Activated B cell treated with CpG ODN at 0.5 μM for 24 hours (primary cell): ENCODE data around the gene RSPH10B2. TPM values are rescaled to one million over a fixed set of nuclear protein-coding genes. Genes with fewer than 3 reads are reported as not detected.
"Not testable (repeated sequence)": the region's sequence is repeated elsewhere in the genome, so short reads cannot be mapped to it uniquely, and the experiment has no call there.

ENCODE experiments used
- ATAC-seq: fragments of 200-7000 bp; cut with Tn5 transposase; one replicate; pipeline ENCODE4 v1.10.0; 2021; ENCODE audit warnings: low read depth, mild to moderate bottlenecking, moderate library complexity
- CTCF ChIA-PET: fragments of 350-600 bp; sonication (Branson Sonifier 250); formaldehyde crosslinking; loops from one replicate; lab custom pipeline; 2021; ENCODE audit warnings: antibody characterized with exemption; lab: Charles Lee
- POLR2A ChIA-PET: fragments of 350-600 bp; sonication (Branson Sonifier 250); formaldehyde crosslinking; loops from one replicate; lab custom pipeline; 2021; ENCODE audit warnings: antibody characterized with exemption; lab: Charles Lee
- DNase-seq: peaks from one replicate; pipeline ENCODE4 v3.0.0; 2022
- H3K27ac Mint-ChIP-seq: one replicate; pipeline ENCODE4 v1.8.0; 2020; ENCODE audit warnings: mixed read lengths
- H3K27me3 Mint-ChIP-seq: one replicate; pipeline ENCODE4 v1.8.0; 2021; ENCODE audit warnings: mixed read lengths
- H3K36me3 Mint-ChIP-seq: one replicate; pipeline ENCODE4 v1.8.0; 2021; ENCODE audit warnings: low read depth, mixed read lengths
- H3K4me1 Mint-ChIP-seq: one replicate; pipeline ENCODE4 v1.8.0; 2021; ENCODE audit warnings: mixed read lengths
- H3K4me3 Mint-ChIP-seq: one replicate; pipeline ENCODE4 v1.8.0; 2020; ENCODE audit warnings: mild to moderate bottlenecking, mixed read lengths
- H3K9me3 Mint-ChIP-seq: one replicate; pipeline ENCODE4 v1.8.0; 2020; ENCODE audit warnings: mixed read lengths
- intact Hi-C: fragments of 100-400 bp; cut with micrococcal nuclease; formaldehyde crosslinking; loops from one replicate; pipeline ENCODE4 v1.15.1; 2024
- total RNA-seq: library from RNA; stranded (reverse); gene quantifications from 2 replicates; pipeline ENCODE4 v1.2.3, GENCODE V29; 2022

Gene RSPH10B2
- total RNA-seq, 1 donor from 2014 or later = 1.1 TPM

- POLR2A ChIA-PET, DNase-seq, CTCF ChIA-PET, H3K27ac Mint-ChIP-seq, intact Hi-C loops, H3K4me3 Mint-ChIP-seq, ATAC-seq, H3K9me3 Mint-ChIP-seq, H3K36me3 Mint-ChIP-seq, H3K27me3 Mint-ChIP-seq, H3K4me1 Mint-ChIP-seq: not testable (repeated sequence)
These were observed 7.3 kb downstream of the RSPH10B2 start for GRCh38 chr7:6761186-6761585.

- ATAC-seq, CTCF ChIA-PET, POLR2A ChIA-PET, intact Hi-C loops, DNase-seq, H3K27me3 Mint-ChIP-seq, H3K4me1 Mint-ChIP-seq, H3K36me3 Mint-ChIP-seq, H3K9me3 Mint-ChIP-seq, H3K4me3 Mint-ChIP-seq, H3K27ac Mint-ChIP-seq: not testable (repeated sequence)
These were observed 27.7 kb downstream of the RSPH10B2 start for GRCh38 chr7:6781581-6781980.

- POLR2A ChIA-PET, intact Hi-C loops: not testable (repeated sequence)
These were observed 35.5 kb downstream of the RSPH10B2 start for GRCh38 chr7:6789353-6789752.

GRCh38 chr7:6792113-6792872, 38.4 kb downstream of the RSPH10B2 start:
- H3K36me3 Mint-ChIP-seq, POLR2A ChIA-PET, DNase-seq, ATAC-seq, CTCF ChIA-PET, intact Hi-C loops, H3K4me1 Mint-ChIP-seq, H3K27ac Mint-ChIP-seq, H3K9me3 Mint-ChIP-seq, H3K27me3 Mint-ChIP-seq, H3K4me3 Mint-ChIP-seq: not testable (repeated sequence)

More at GRCh38 chr7:6789353-6789752, 35.5 kb downstream of the RSPH10B2 start:
- H3K36me3 Mint-ChIP-seq, ATAC-seq, H3K4me1 Mint-ChIP-seq, DNase-seq, H3K9me3 Mint-ChIP-seq, H3K4me3 Mint-ChIP-seq, CTCF ChIA-PET, H3K27ac Mint-ChIP-seq, H3K27me3 Mint-ChIP-seq: not testable (repeated sequence)

- DNase-seq, H3K27me3 Mint-ChIP-seq, H3K4me1 Mint-ChIP-seq, H3K9me3 Mint-ChIP-seq, H3K4me3 Mint-ChIP-seq, POLR2A ChIA-PET, H3K27ac Mint-ChIP-seq, CTCF ChIA-PET, H3K36me3 Mint-ChIP-seq, intact Hi-C loops, ATAC-seq: not testable (repeated sequence)
These were observed 40.4 kb downstream of the RSPH10B2 start for GRCh38 chr7:6794276-6794675.

- H3K36me3 Mint-ChIP-seq, H3K4me3 Mint-ChIP-seq, CTCF ChIA-PET, H3K4me1 Mint-ChIP-seq, H3K9me3 Mint-ChIP-seq, H3K27me3 Mint-ChIP-seq, DNase-seq, intact Hi-C loops, ATAC-seq, POLR2A ChIA-PET, H3K27ac Mint-ChIP-seq: not testable (repeated sequence)
These were observed 43.3 kb downstream of the RSPH10B2 start for GRCh38 chr7:6797218-6797617.

- H3K4me1 Mint-ChIP-seq, intact Hi-C loops: not testable (repeated sequence)
These were observed 44.1 kb downstream of the RSPH10B2 start for GRCh38 chr7:6798047-6798446.

GRCh38 chr7:6799887-6800286, 46.0 kb downstream of the RSPH10B2 start:
- H3K27ac Mint-ChIP-seq, H3K27me3 Mint-ChIP-seq, DNase-seq, intact Hi-C loops, H3K4me1 Mint-ChIP-seq, CTCF ChIA-PET, POLR2A ChIA-PET, H3K9me3 Mint-ChIP-seq, H3K36me3 Mint-ChIP-seq, ATAC-seq, H3K4me3 Mint-ChIP-seq: not testable (repeated sequence)

More at GRCh38 chr7:6798047-6798446, 44.1 kb downstream of the RSPH10B2 start:
- CTCF ChIA-PET, H3K9me3 Mint-ChIP-seq, DNase-seq, H3K4me3 Mint-ChIP-seq, POLR2A ChIA-PET, H3K36me3 Mint-ChIP-seq, H3K27me3 Mint-ChIP-seq, ATAC-seq, H3K27ac Mint-ChIP-seq: not testable (repeated sequence)

GRCh38 chr7:6800331-6800730, 46.4 kb downstream of the RSPH10B2 start:
- H3K4me1 Mint-ChIP-seq, H3K4me3 Mint-ChIP-seq, POLR2A ChIA-PET, DNase-seq, H3K36me3 Mint-ChIP-seq, ATAC-seq, CTCF ChIA-PET, H3K27me3 Mint-ChIP-seq, H3K9me3 Mint-ChIP-seq, H3K27ac Mint-ChIP-seq, intact Hi-C loops: not testable (repeated sequence)

- H3K4me1 Mint-ChIP-seq, H3K27me3 Mint-ChIP-seq, intact Hi-C loops, H3K36me3 Mint-ChIP-seq, DNase-seq, ATAC-seq, POLR2A ChIA-PET, H3K4me3 Mint-ChIP-seq, CTCF ChIA-PET, H3K27ac Mint-ChIP-seq, H3K9me3 Mint-ChIP-seq: not testable (repeated sequence)
These were observed 53.6 kb downstream of the RSPH10B2 start for GRCh38 chr7:6807393-6807918.

- DNase-seq, H3K27me3 Mint-ChIP-seq, H3K27ac Mint-ChIP-seq, H3K4me3 Mint-ChIP-seq, CTCF ChIA-PET, intact Hi-C loops, POLR2A ChIA-PET, H3K36me3 Mint-ChIP-seq, ATAC-seq, H3K4me1 Mint-ChIP-seq, H3K9me3 Mint-ChIP-seq: not testable (repeated sequence)
These were observed 54.1 kb downstream of the RSPH10B2 start for GRCh38 chr7:6807959-6808358.

GRCh38 chr7:6813011-6813410, 59.1 kb downstream of the RSPH10B2 start:
- H3K36me3 Mint-ChIP-seq = peaks cover 24% of the 10 kb centered on the region
- intact Hi-C loops, H3K4me1 Mint-ChIP-seq, POLR2A ChIA-PET, H3K27ac Mint-ChIP-seq, ATAC-seq, H3K9me3 Mint-ChIP-seq, CTCF ChIA-PET, H3K27me3 Mint-ChIP-seq, DNase-seq, H3K4me3 Mint-ChIP-seq: not testable (repeated sequence)
